Endothelial cell of umbilical vein (primary cell): ENCODE measurements around the gene ARHGEF7. TPM values are rescaled to one million over a fixed set of nuclear protein-coding genes. Genes with fewer than 3 reads are reported as not detected.

Experiments used
- BruUV-seq: library from RNA; stranded (reverse); fragments of 400-500 nt; replicated peaks from 2 replicates; lab custom pipeline; 2021; lab: Mats Ljungman, UMichigan
- CTCF ChIA-PET: fragments of 300-600, 350-600 bp; sonication (Branson Sonifier 250); formaldehyde crosslinking; loops from one replicate; lab custom pipeline; 2021; ENCODE audit warnings: antibody characterized with exemption, inconsistent platforms; lab: Charles Lee
- POLR2A ChIA-PET: fragments of 300-600, 350-600 bp; sonication (Branson Sonifier 250); formaldehyde crosslinking; loops from one replicate; lab custom pipeline; 2021; ENCODE audit warnings: antibody characterized with exemption, inconsistent platforms; lab: Charles Lee
- DNase-seq: peaks from one replicate; pipeline ENCODE4 v3.0.0-alpha.2; 2011; ENCODE audit warnings: low read depth, low spot score
- FAIRE-seq: peaks from 2 replicates; lab custom pipeline; 2011; peaks lifted over from hg19 to GRCh38; lab: Jason Lieb, UNC
- H2AFZ ChIP-seq: 2 replicates; pipeline ENCODE4 v1.6.0; 2012; ENCODE audit warnings: low read depth, low read length, control low read depth, inconsistent platforms
- H3K27ac ChIP-seq: 2 replicates; pipeline ENCODE4 v1.5.1; 2011; ENCODE audit warnings: low read depth, mild to moderate bottlenecking, control low read depth, low read length, moderate library complexity; ENCODE audit not compliant: insufficient read depth
- H3K27me3 ChIP-seq, 2 experiments: 2 replicates each; pipeline versions ENCODE4 v1.6.0 to v1.6.1; 2011; ENCODE audit warnings: low read length in 2 of 2, mixed read lengths in 1 of 2; ENCODE audit not compliant: control insufficient read depth in 2 of 2, insufficient read depth in 2 of 2
- H3K36me3 ChIP-seq, 2 experiments: 2 replicates in 1 of 2; 3 replicates in 1 of 2; pipeline ENCODE4 v1.5.1; 2011; ENCODE audit warnings: low read length in 2 of 2, mild to moderate bottlenecking in 1 of 2, moderate library complexity in 1 of 2; ENCODE audit not compliant: control insufficient read depth in 2 of 2, insufficient read depth in 2 of 2; ENCODE audit errors: extremely low read depth in 1 of 2
- H3K4me1 ChIP-seq: 3 replicates; pipeline ENCODE4 v1.5.1; 2011; ENCODE audit warnings: mild to moderate bottlenecking, low read length; ENCODE audit not compliant: control insufficient read depth, insufficient read depth; ENCODE audit errors: extremely low read depth
- H3K4me2 ChIP-seq: 2 replicates; pipeline ENCODE4 v1.6.1; 2011; ENCODE audit warnings: low read length, control low read depth, mixed read lengths; ENCODE audit not compliant: insufficient read depth
- H3K4me3 ChIP-seq, 3 experiments: fragments of 200-600 bp in 1 of 3; sonication (generic), shearing (Covaris generic) in 1 of 3; replicated peaks in 1 of 3; 2 replicates each; pipeline ENCODE4 v1.5.1; 2011 to 2016; ENCODE audit warnings: control low read depth in 3 of 3, low read length in 3 of 3, mild to moderate bottlenecking in 2 of 3, inconsistent platforms in 1 of 3, low read depth in 1 of 3, moderate library complexity in 1 of 3; ENCODE audit not compliant: insufficient read depth in 1 of 3
- H3K79me2 ChIP-seq: 2 replicates; pipeline ENCODE4 v1.6.0; 2012; ENCODE audit warnings: low read length, inconsistent platforms; ENCODE audit not compliant: control insufficient read depth, insufficient read depth
- H3K9ac ChIP-seq: replicated peaks from 2 replicates; pipeline ENCODE3; 2011; ENCODE audit warnings: low read length, control low read depth; ENCODE audit not compliant: insufficient read depth; ENCODE audit errors: extremely low read depth
- H3K9me1 ChIP-seq: replicated peaks from 3 replicates; pipeline ENCODE4 v1.6.0; 2011; ENCODE audit warnings: mild to moderate bottlenecking, low read length; ENCODE audit not compliant: control insufficient read depth, insufficient read depth; ENCODE audit errors: extremely low read depth
- H3K9me3 ChIP-seq: replicated peaks from 2 replicates; pipeline ENCODE4 v1.5.1; 2012; ENCODE audit warnings: low read length, inconsistent platforms; ENCODE audit not compliant: control insufficient read depth, insufficient read depth
- H4K20me1 ChIP-seq: replicated peaks from 2 replicates; pipeline ENCODE3; 2011; ENCODE audit warnings: mild to moderate bottlenecking, low read length; ENCODE audit not compliant: control insufficient read depth, insufficient read depth; ENCODE audit errors: extremely low read depth
- CTCF ChIP-seq, 2 donors: IDR thresholded peaks; 1 replicate in 1 of 2; 2 replicates in 1 of 2; pipeline ENCODE4 v1.5.1; 2011; ENCODE audit warnings: low read length in 2 of 2, mild to moderate bottlenecking in 2 of 2, moderate library complexity in 2 of 2, control low read depth in 1 of 2, inconsistent platforms in 1 of 2, low read depth in 1 of 2; ENCODE audit not compliant: insufficient read depth in 1 of 2; ENCODE audit errors: extremely low read depth in 1 of 2
- EZH2 ChIP-seq: IDR thresholded peaks from 2 replicates; pipeline ENCODE4 v1.6.1; 2012; ENCODE audit warnings: borderline replicate concordance, low read depth, mild to moderate bottlenecking, moderate library complexity, low read length, inconsistent platforms; ENCODE audit not compliant: severe bottlenecking
- FOS ChIP-seq: IDR thresholded peaks from 2 replicates; pipeline ENCODE4 v1.6.1; 2011; ENCODE audit warnings: mild to moderate bottlenecking, low read length, moderate library complexity, borderline replicate concordance; ENCODE audit not compliant: insufficient read depth
- GATA2 ChIP-seq: IDR thresholded peaks from 2 replicates; pipeline ENCODE4 v1.7.0; 2011; ENCODE audit warnings: low read depth, mild to moderate bottlenecking, moderate library complexity, mixed read lengths, low read length; ENCODE audit not compliant: insufficient read length, insufficient read depth
- JUN ChIP-seq: IDR thresholded peaks from 2 replicates; pipeline ENCODE4 v1.6.1; 2011; ENCODE audit warnings: borderline replicate concordance, low read depth; ENCODE audit not compliant: insufficient read length, insufficient read depth
- MAX ChIP-seq: IDR thresholded peaks from 2 replicates; pipeline ENCODE4 v1.6.1; 2011; ENCODE audit not compliant: insufficient read depth, insufficient read length
- MYC ChIP-seq: IDR thresholded peaks from one replicate; pipeline ENCODE4 v1.6.1; 2011; ENCODE audit warnings: mild to moderate bottlenecking, low read depth, low read length
- POLR2A ChIP-seq: IDR thresholded peaks from 2 replicates; pipeline ENCODE4 v1.6.1; 2012; ENCODE audit warnings: low read depth, mild to moderate bottlenecking, control low read depth, low read length
- POLR2AphosphoS5 ChIP-seq: IDR thresholded peaks from 2 replicates; pipeline ENCODE4 v1.6.1; 2012; ENCODE audit warnings: low read depth, mild to moderate bottlenecking, control low read depth, low read length, moderate library complexity; ENCODE audit not compliant: insufficient read depth
- dilution Hi-C: fragments of 300-500 bp; cut with MboI; formaldehyde crosslinking; loops from one replicate; pipeline ENCODE4 v1.15.0; 2019; ENCODE audit warnings: low sequenced_read_pairs; ENCODE audit not compliant: extremely low pct_ligation_motif_present
- intact Hi-C: fragments of 100-400 bp; cut with micrococcal nuclease; formaldehyde crosslinking; loops from one replicate; pipeline ENCODE4 v1.10.0; 2022
- polyA plus RNA-seq, 4 experiments: library from polyadenylated mRNA; depleted of rRNA in 3 of 4; stranded (reverse) in 3 of 4; unstranded in 1 of 4; fragments of >200 nt; gene quantifications; 2 replicates each; pipeline versions ENCODE4 v1.2.1 to v1.2.3, GENCODE V29; 2011 to 2012; ENCODE audit warnings: missing spikeins in 1 of 4
- total RNA-seq: library from RNA; stranded (reverse); gene quantifications from 2 replicates; pipeline ENCODE4 v1.2.3, GENCODE V29; 2021

Gene ARHGEF7
- total and polyA plus RNA-seq, 2 donors (not counting 3 experiments of a cell fraction or from before 2014, with no cell fraction given): 94.9 to 155 TPM

- H3K79me2 ChIP-seq: no peaks in the 10 kb centered on the region
- peaks cover 4% of the 10 kb centered on the region for H3K4me1 ChIP-seq
- H3K27ac ChIP-seq: no peak overlapping the region
- ChIA-PET CTCF (no interaction called here), POLR2A (no interaction called here)
- H3K9ac ChIP-seq: no peak overlapping the region
- H2AFZ ChIP-seq: no peak overlapping the region
- peaks cover 0 to under 1% of the 10 kb centered on the region in 2 experiments for H3K36me3 ChIP-seq
- dilution Hi-C loops (no loop called here), intact Hi-C loops (no loop called here)
- no peaks in the 10 kb centered on the region for H3K9me3 ChIP-seq
- no peak overlapping the region for H3K4me3 ChIP-seq
- no peaks in the 10 kb centered on the region for H3K9me1 ChIP-seq
- FAIRE-seq (no peak), DNase-seq (no peak)
- no peak overlapping the region for H3K4me2 ChIP-seq
- BruUV-seq: no TSS peak
- H3K27me3 ChIP-seq: no peaks in the 10 kb centered on the region
- TF ChIP-seq FOS (no peak), EZH2 (no peak), MYC (no peak)
- H4K20me1 ChIP-seq: no peaks in the 10 kb centered on the region
Measured at GRCh38 chr13:111317571-111318345, 202.6 kb downstream of the ARHGEF7 start.

- no peak overlapping the region for H3K4me3 ChIP-seq
- H4K20me1 ChIP-seq: no peaks in the 10 kb centered on the region
- BruUV-seq: no TSS peak
- no peaks in the 10 kb centered on the region for H3K9me3 ChIP-seq
- no peak overlapping the region for H3K27ac ChIP-seq
- no peak overlapping the region for H2AFZ ChIP-seq
- intact Hi-C loops (no loop called here), dilution Hi-C loops (no loop called here)
- no peaks in the 10 kb centered on the region for H3K79me2 ChIP-seq
- no peaks in the 10 kb centered on the region for H3K9me1 ChIP-seq
- no peak for DNase-seq
- no peak overlapping the region for H3K4me2 ChIP-seq
- TF ChIP-seq POLR2A (no peak), GATA2 (no peak), EZH2 (no peak), POLR2AphosphoS5 (no peak), JUN (no peak), MAX (no peak), CTCF (IDR thresholded peaks at IDR 0.05; ENCODE audit: extremely low read depth in 1 of 2, insufficient read depth in 1 of 2, low read depth in 1 of 2, low read length in 2 of 2) (no peak)
- H3K27me3 ChIP-seq: no peaks in the 10 kb centered on the region
- POLR2A ChIA-PET: no interaction called here
- CTCF ChIA-PET: no interaction called here
- H3K4me1 ChIP-seq: peaks cover 4% of the 10 kb centered on the region
- H3K36me3 ChIP-seq: no peaks in the 10 kb centered on the region
- H3K9ac ChIP-seq: no peak overlapping the region
- FAIRE-seq: no peak
Measured at GRCh38 chr13:111318386-111318785, 203.3 kb downstream of the ARHGEF7 start.
